IMR-90 (cell line): ENCODE data around the gene HOXB8. TPM values are rescaled to one million over a fixed set of nuclear protein-coding genes. Genes with fewer than 3 reads are reported as not detected.

ENCODE experiments used
- ATAC-seq: fragments of 200-7000 bp; cut with Tn5 transposase; 2 replicates; pipeline ENCODE4 v1.9.1; 2020; ENCODE audit warnings: low read depth, mild to moderate bottlenecking, moderate library complexity
- BruUV-seq: library from RNA; stranded (reverse); fragments of 400-500 nt; replicated peaks from 2 replicates; lab custom pipeline; 2021; lab: Mats Ljungman, UMichigan
- CTCF ChIA-PET: fragments of 300-600 bp; formaldehyde crosslinking; extraction: SDS; loops from one replicate; lab custom pipeline; 2021; ENCODE audit warnings: antibody characterized with exemption; lab: Yijun Ruan, JAX
- POLR2A ChIA-PET: fragments of 300-600 bp; sonication (Branson Sonifier 250); formaldehyde crosslinking; loops from one replicate; lab custom pipeline; 2022; ENCODE audit warnings: antibody characterized with exemption; ENCODE audit not compliant: unreplicated experiment; lab: Charles Lee
- DNase-seq: peaks from one replicate; pipeline ENCODE4 v3.0.0; 2013
- H2AFZ ChIP-seq: replicated peaks from 2 replicates; pipeline ENCODE3; 2013; ENCODE audit warnings: low read length, mild to moderate bottlenecking; ENCODE audit not compliant: poor library complexity
- H2AK5ac ChIP-seq: 2 replicates; pipeline ENCODE4 v1.6.1; 2013; ENCODE audit warnings: low read depth, low read length, inconsistent platforms
- H2AK9ac ChIP-seq: replicated peaks from 2 replicates; pipeline ENCODE3; 2013; ENCODE audit warnings: mild to moderate bottlenecking, low read depth, low read length, moderate library complexity; ENCODE audit not compliant: poor library complexity
- H2BK120ac ChIP-seq: 2 replicates; pipeline ENCODE4 v1.6.1; 2013; ENCODE audit warnings: low read depth, low read length, inconsistent platforms
- H2BK15ac ChIP-seq: 3 replicates; pipeline ENCODE4 v1.6.1; 2013; ENCODE audit warnings: low read depth, low read length, inconsistent platforms
- H2BK20ac ChIP-seq: 2 replicates; pipeline ENCODE4 v1.6.1; 2013; ENCODE audit warnings: low read depth, mild to moderate bottlenecking, inconsistent platforms, low read length, moderate library complexity
- H2BK5ac ChIP-seq: 2 replicates; pipeline ENCODE4 v1.6.1; 2013; ENCODE audit warnings: mild to moderate bottlenecking, low read depth, low read length, inconsistent platforms; ENCODE audit not compliant: poor library complexity, severe bottlenecking
- H3K14ac ChIP-seq: replicated peaks from 2 replicates; pipeline ENCODE4 v1.6.1; 2013; ENCODE audit warnings: low read depth, low read length, inconsistent platforms
- H3K18ac ChIP-seq: 2 replicates; pipeline ENCODE4 v1.6.1; 2013; ENCODE audit warnings: low read depth, low read length, control low read depth
- H3K23ac ChIP-seq: 2 replicates; pipeline ENCODE4 v1.6.1; 2013; ENCODE audit warnings: low read depth, low read length, inconsistent platforms
- H3K27ac ChIP-seq: 2 replicates; pipeline ENCODE4 v1.5.1; 2013; ENCODE audit warnings: mild to moderate bottlenecking, control low read depth, low read length; ENCODE audit not compliant: insufficient read depth
- H3K27me3 ChIP-seq: 2 replicates; pipeline ENCODE4 v1.6.1; 2013; ENCODE audit warnings: low read length; ENCODE audit not compliant: control insufficient read depth, insufficient read depth
- H3K36me3 ChIP-seq: 2 replicates; pipeline ENCODE4 v1.6.1; 2013; ENCODE audit warnings: low read length, mixed read lengths; ENCODE audit not compliant: control insufficient read depth, insufficient read depth
- H3K4ac ChIP-seq: 2 replicates; pipeline ENCODE4 v1.6.1; 2013; ENCODE audit warnings: low read depth, low read length, inconsistent platforms
- H3K4me1 ChIP-seq: 2 replicates; pipeline ENCODE4 v1.6.1; 2013; ENCODE audit warnings: low read length, mixed read lengths; ENCODE audit not compliant: control insufficient read depth, insufficient read depth
- H3K4me2 ChIP-seq: 2 replicates; pipeline ENCODE4 v1.6.1; 2013; ENCODE audit warnings: low read depth, mild to moderate bottlenecking, control low read depth, low read length, moderate library complexity
- H3K4me3 ChIP-seq: 2 replicates; pipeline ENCODE4 v1.5.1; 2013; ENCODE audit warnings: low read depth, mild to moderate bottlenecking, control low read depth, low read length, moderate library complexity; ENCODE audit not compliant: insufficient read depth
- H3K56ac ChIP-seq: 2 replicates; pipeline ENCODE4 v1.6.1; 2013; ENCODE audit warnings: low read length, inconsistent platforms; ENCODE audit not compliant: insufficient read depth; ENCODE audit errors: extremely low read depth
- H3K79me1 ChIP-seq, 2 experiments: 2 replicates each; pipeline ENCODE4 v1.6.1; 2013; ENCODE audit warnings: low read length in 2 of 2, inconsistent platforms in 1 of 2, low read depth in 1 of 2
- H3K9ac ChIP-seq: 2 replicates; pipeline ENCODE4 v1.6.1; 2013; ENCODE audit warnings: low read depth, low read length, control low read depth
- H3K9me1 ChIP-seq: 2 replicates; pipeline ENCODE4 v1.6.1; 2013; ENCODE audit warnings: low read length, inconsistent platforms; ENCODE audit not compliant: insufficient read depth
- H3K9me3 ChIP-seq: 2 replicates; pipeline ENCODE4 v1.6.1; 2013; ENCODE audit warnings: low read length; ENCODE audit not compliant: control insufficient read depth, insufficient read depth
- H4K20me1 ChIP-seq: 2 replicates; pipeline ENCODE4 v1.6.1; 2013; ENCODE audit warnings: low read length, inconsistent platforms; ENCODE audit not compliant: insufficient read depth
- H4K5ac ChIP-seq: 2 replicates; pipeline ENCODE4 v1.6.1; 2013; ENCODE audit warnings: mild to moderate bottlenecking, low read depth, low read length, control low read depth
- H4K8ac ChIP-seq, 2 experiments: 2 replicates each; pipeline ENCODE4 v1.6.1; 2013; ENCODE audit warnings: low read depth in 2 of 2, low read length in 2 of 2, control low read depth in 1 of 2, inconsistent platforms in 1 of 2
- H4K91ac ChIP-seq: 2 replicates; pipeline ENCODE4 v1.6.1; 2013; ENCODE audit warnings: low read depth, low read length, inconsistent platforms; ENCODE audit not compliant: insufficient read depth
- BHLHE40 ChIP-seq: fragments of 150-350 bp; IDR thresholded peaks from 2 replicates; pipeline ENCODE4 v1.6.1; 2016; ENCODE audit warnings: mild to moderate bottlenecking, low read depth, low read length
- CEBPB ChIP-seq: IDR thresholded peaks from 2 replicates; pipeline ENCODE4 v1.6.1; 2012; ENCODE audit warnings: low read depth, low read length, improper control_type of control experiment
- CHD1 ChIP-seq: IDR thresholded peaks from 2 replicates; pipeline ENCODE4 v1.6.1; 2012; ENCODE audit warnings: low read depth, low read length, improper control_type of control experiment
- CTCF ChIP-seq: conservative IDR thresholded peaks from 2 replicates; pipeline ENCODE4 v1.5.1; 2012; ENCODE audit warnings: mild to moderate bottlenecking, low read depth, low read length, improper control_type of control experiment
- FOS ChIP-seq: fragments of 150-350 bp; IDR thresholded peaks from 2 replicates; pipeline ENCODE4 v1.6.1; 2016; ENCODE audit warnings: low read depth, low read length
- MAFK ChIP-seq: IDR thresholded peaks from 2 replicates; pipeline ENCODE4 v1.6.1; 2012; ENCODE audit warnings: low read depth, low read length, improper control_type of control experiment
- MAZ ChIP-seq: IDR thresholded peaks from 2 replicates; pipeline ENCODE4 v1.6.1; 2012; ENCODE audit warnings: low read depth, mild to moderate bottlenecking, low read length, improper control_type of control experiment, moderate library complexity, borderline replicate concordance
- MXI1 ChIP-seq: IDR thresholded peaks from 2 replicates; pipeline ENCODE4 v1.6.1; 2012; ENCODE audit warnings: low read depth, mild to moderate bottlenecking, low read length, moderate library complexity, borderline replicate concordance
- NFE2L2 ChIP-seq: fragments of 150-350 bp; IDR thresholded peaks from 2 replicates; pipeline ENCODE4 v1.6.1; 2016; ENCODE audit warnings: low read depth, mild to moderate bottlenecking, low read length
- POLR2A ChIP-seq: IDR thresholded peaks from 2 replicates; pipeline ENCODE4 v1.6.1; 2012; ENCODE audit warnings: mild to moderate bottlenecking, low read depth, low read length
- RAD21 ChIP-seq: IDR thresholded peaks from 2 replicates; pipeline ENCODE4 v1.6.1; 2012; ENCODE audit warnings: low read length, improper control_type of control experiment
- RCOR1 ChIP-seq: IDR thresholded peaks from 2 replicates; pipeline ENCODE4 v1.6.1; 2012; ENCODE audit warnings: mild to moderate bottlenecking, low read length, improper control_type of control experiment; ENCODE audit not compliant: insufficient replicate concordance
- RFX5 ChIP-seq: IDR thresholded peaks from 2 replicates; pipeline ENCODE4 v1.8.0; 2012; ENCODE audit warnings: low read depth, mild to moderate bottlenecking, low read length, moderate library complexity
- SMC3 ChIP-seq: fragments of 150-350 bp; IDR thresholded peaks from 2 replicates; pipeline ENCODE4 v1.6.1; 2016; ENCODE audit warnings: low read depth, mild to moderate bottlenecking, antibody characterized with exemption, low read length, moderate library complexity
- USF2 ChIP-seq: fragments of 150-350 bp; IDR thresholded peaks from 2 replicates; pipeline ENCODE4 v1.6.1; 2017; ENCODE audit warnings: mild to moderate bottlenecking, antibody characterized with exemption, low read length, low read depth
- WGBS, 2 experiments: methylation state at CpG; one replicate each; pipeline versions ENCODE4 v1.1.5 to v1.1.7; 2013; ENCODE audit warnings: missing lambda C conversion rate in 2 of 2; ENCODE audit not compliant: insufficient read length in 1 of 2; ENCODE audit errors: extremely low coverage in 2 of 2; 5-methylcytosine and 5-hydroxymethylcytosine counted together
- dilution Hi-C: fragments of 300-500 bp; cut with HindIII; formaldehyde crosslinking; loops from one replicate; pipeline ENCODE4 v1.14.3; 2018; ENCODE audit warnings: low sequenced_read_pairs; ENCODE audit not compliant: unreplicated experiment
- in situ Hi-C: fragments of 300-500 bp; cut with MboI; formaldehyde crosslinking; loops from 3 replicates; pipeline ENCODE4 v1.14.3; 2019; ENCODE audit warnings: low sequenced_read_pairs, inconsistent platforms, mixed read lengths
- intact Hi-C: fragments of 100-400 bp; cut with micrococcal nuclease; formaldehyde crosslinking; loops from 2 replicates; pipeline ENCODE4 v1.10.0; 2022
- polyA plus RNA-seq, 3 experiments: library from polyadenylated mRNA; depleted of rRNA; stranded (reverse); fragments of >200 nt; gene quantifications; 2 replicates each; pipeline ENCODE4 v1.2.3, GENCODE V29; 2012; ENCODE audit warnings: low replicate concordance in 1 of 3
- total RNA-seq: library from RNA; depleted of rRNA; stranded (reverse); fragments of >200 nt; gene quantifications from 2 replicates; pipeline ENCODE4 v1.2.3, GENCODE V29; 2012

HOXB8 gene
- total and polyA plus RNA-seq, 2 of the 4 experiments (the other 2 are of a cell fraction), result 0.54 to 5.3 TPM

GRCh38 chr17:48564188-48565021 lies 50.7 kb downstream of the HOXB8 start:
- peak overlapping the region; percentile 90 for H2BK120ac ChIP-seq
- H3K4me2 ChIP-seq, result peak overlapping the region; percentile 98
- BruUV-seq, result no TSS peak
- no peak for DNase-seq
- H3K14ac ChIP-seq, result peak overlapping the region; percentile 95
- peak overlapping the region; percentile 18 to 92 for H4K8ac ChIP-seq
- dilution Hi-C loops, result no loop called here
- peak overlapping the region; percentile 63 for H3K18ac ChIP-seq
- H2AK5ac ChIP-seq, result peak overlapping the region; percentile 94
- peak overlapping the region; percentile 99 for H3K4ac ChIP-seq
- H3K4me3 ChIP-seq, result peak overlapping the region; percentile 46
- H2BK5ac ChIP-seq, result peak overlapping the region; percentile 99
- H2AK9ac ChIP-seq, result peak overlapping the region; percentile 97
- peak overlapping the region; percentile 99 for H3K23ac ChIP-seq
- H3K9ac ChIP-seq, result peak overlapping the region; percentile 92
- peaks cover 38% of the 10 kb centered on the region; the same call in 1 of the 2 replicates for H3K36me3 ChIP-seq
- peak; percentile 1; the same call in 1 of the 2 replicates for ATAC-seq
- H3K79me1 ChIP-seq, result peaks cover 0 to 24% of the 10 kb centered on the region in 2 experiments; a peak in 2 of 4 replicates
- WGBS, 2 experiments, result 1% methylated on average over 20 of the region's 73 CpGs; no CpG with 5 or more reads in 1 of the 2 experiments
- intact Hi-C loops, result no loop called here
- peak overlapping the region; percentile 71; the same call in 1 of the 3 replicates for H2BK15ac ChIP-seq
- peak overlapping the region; percentile 92 for H4K5ac ChIP-seq
- peak overlapping the region; percentile 93 for H3K27ac ChIP-seq
- H4K20me1 ChIP-seq, result peaks cover 34% of the 10 kb centered on the region
- H4K91ac ChIP-seq, result peak overlapping the region; percentile 96
- H2AFZ ChIP-seq, result peak overlapping the region; percentile 64
- H3K9me1 ChIP-seq, result peaks cover 23% of the 10 kb centered on the region
- H3K9me3 ChIP-seq, result no peaks in the 10 kb centered on the region
- ChIA-PET POLR2A (interaction anchor here (0.6 to 1.3 kb wide), 3 partner anchors 19 to 29 kb away, joined by 3 to 5 read pairs (median 4); partner anchors contain the start of gene HOXB5), CTCF (no interaction called here)
- in situ Hi-C loops, result no loop called here
- peak overlapping the region; percentile 84 for H3K56ac ChIP-seq
- peaks cover 71% of the 10 kb centered on the region for H3K4me1 ChIP-seq
- no peaks in the 10 kb centered on the region for H3K27me3 ChIP-seq
- peak overlapping the region; percentile 17 for H2BK20ac ChIP-seq
- no peak for TF ChIP-seq MAFK
- no peak for TF ChIP-seq CEBPB
- TF ChIP-seq NFE2L2, result no peak
- no peak for TF ChIP-seq CHD1
- no peak for TF ChIP-seq CTCF
- TF ChIP-seq FOS, result no peak
- no peak for TF ChIP-seq MAZ
- TF ChIP-seq RAD21, result no peak
- TF ChIP-seq SMC3, result no peak
- no peak for TF ChIP-seq POLR2A
- no peak for TF ChIP-seq USF2
- TF ChIP-seq BHLHE40, result no peak
- TF ChIP-seq RCOR1, result no peak
- no peak for TF ChIP-seq RFX5
- TF ChIP-seq MXI1, result no peak
